HG02678 (cell line): ENCODE data around the gene OSBP.
"Not testable (repeated sequence)": the region's sequence is repeated elsewhere in the genome, so short reads cannot be mapped to it uniquely, and the experiment has no call there.

Source experiments
- ATAC-seq: cut with Tn5 transposase; IDR thresholded peaks from one replicate; pipeline ENCODE4 v1.9.1; 2021; ENCODE audit warnings: mild to moderate bottlenecking, moderate library complexity; ENCODE audit not compliant: unreplicated experiment

Gene OSBP

GRCh38 chr11:59556115-59556916 lies 59.3 kb downstream of the OSBP start:
- peak; percentile 26 for ATAC-seq

GRCh38 chr11:59555601-59556114 lies 59.9 kb downstream of the OSBP start:
- no peak for ATAC-seq

- no peak for ATAC-seq
Observed at GRCh38 chr11:59553323-59553722, 62.3 kb downstream of the OSBP start.

- no peak for ATAC-seq
Observed at GRCh38 chr11:59552844-59553243, 62.7 kb downstream of the OSBP start.

DNA sequence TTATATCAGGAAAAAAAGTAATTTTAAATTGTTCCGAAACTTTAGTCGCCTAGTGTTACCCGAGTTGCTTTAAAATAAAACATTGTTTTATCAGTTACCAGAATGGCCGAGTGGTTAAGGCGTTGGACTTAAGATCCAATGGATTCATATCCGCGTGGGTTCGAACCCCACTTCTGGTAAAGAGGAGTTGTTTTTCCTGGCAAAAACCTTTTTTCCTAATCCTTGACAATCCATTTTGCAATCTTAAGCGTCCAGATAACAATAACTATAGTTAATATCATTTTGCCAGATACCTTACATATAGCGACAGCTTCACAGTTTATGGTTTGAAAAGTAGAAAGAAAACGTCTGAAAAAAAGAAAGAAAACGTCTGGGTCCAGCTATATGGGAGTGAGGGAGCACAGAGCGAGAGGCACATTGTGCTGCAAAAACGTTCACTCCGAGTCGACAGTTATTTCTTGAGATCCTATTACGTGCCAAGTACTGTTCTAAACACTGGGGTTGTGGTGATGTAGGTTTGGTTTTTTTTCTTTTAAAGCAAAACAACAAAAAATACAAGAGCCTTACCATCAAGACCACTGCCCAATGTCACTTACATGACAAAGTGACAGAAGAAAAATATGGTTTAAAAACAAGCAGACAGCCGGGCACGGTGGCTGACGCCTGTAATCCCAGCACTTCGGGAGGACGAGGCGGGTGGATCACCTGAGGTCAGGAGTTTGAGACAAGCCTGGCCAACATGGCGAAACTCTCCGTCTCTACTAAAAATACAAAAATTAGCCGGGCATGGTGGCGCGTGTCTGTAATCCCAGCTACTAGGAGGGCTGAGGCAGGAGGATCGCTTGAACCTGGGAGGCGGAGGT lies 63.7 kb downstream of the OSBP start:
- ATAC-seq, result no peak

- peak; percentile 32 for ATAC-seq
Observed at GRCh38 chr11:59550842-59551658, 64.5 kb downstream of the OSBP start.

- ATAC-seq, result peak; percentile 91
Observed at GRCh38 chr11:59550368-59550841, 65.2 kb downstream of the OSBP start.

DNA sequence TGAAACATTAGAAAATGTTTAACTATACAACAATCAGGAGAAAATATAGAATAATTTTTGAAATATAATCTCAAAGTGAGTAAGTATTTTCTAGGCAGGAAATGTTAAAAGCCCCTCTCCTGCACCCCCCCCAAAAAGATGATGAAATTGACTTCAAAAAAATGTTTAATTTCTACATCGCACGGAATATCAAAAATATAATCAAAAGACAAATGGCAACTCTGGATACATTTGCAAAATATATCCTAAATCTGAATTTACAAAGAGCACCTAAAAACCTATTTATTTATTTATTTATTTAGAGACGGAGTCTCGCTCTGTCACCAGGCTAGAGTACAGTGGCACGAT lies 67.3 kb downstream of the OSBP start:
- no peak for ATAC-seq

DNA sequence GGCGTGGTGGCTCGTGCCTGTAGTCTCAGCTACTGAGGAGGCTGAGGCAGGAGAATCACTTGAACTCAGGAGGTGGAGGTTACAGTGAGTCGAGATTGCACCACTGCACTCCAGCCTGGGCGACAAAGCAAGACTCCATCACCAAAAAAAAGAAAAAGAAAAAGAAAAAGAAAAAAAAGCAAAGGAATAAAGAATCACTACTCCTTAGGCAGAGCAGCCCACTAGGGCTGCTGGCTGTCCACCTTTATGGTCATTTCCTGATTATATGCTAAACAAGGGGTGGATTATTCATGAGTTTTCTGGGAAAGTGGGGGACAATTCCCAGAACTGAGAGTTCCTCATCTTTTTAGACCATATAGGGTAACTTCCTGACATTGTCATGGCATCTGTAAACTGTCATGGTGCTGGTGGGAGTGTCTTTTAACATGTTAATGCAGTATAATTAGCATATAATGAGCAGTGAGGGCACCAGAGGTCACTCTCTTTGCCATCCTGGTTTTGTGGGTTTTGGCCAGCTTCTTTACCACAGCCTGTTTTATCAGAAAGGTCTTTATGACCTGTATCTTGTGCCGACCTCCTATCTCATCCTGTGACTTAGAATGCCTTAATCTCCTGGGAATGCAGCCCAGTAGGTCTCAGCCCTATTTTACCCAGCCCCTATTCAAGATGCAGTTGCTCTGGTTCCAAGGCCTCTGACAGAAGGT lies 67.8 kb downstream of the OSBP start:
- not testable (repeated sequence) for ATAC-seq

GRCh38 chr11:59545179-59546020 lies 70.2 kb downstream of the OSBP start:
- ATAC-seq, result no peak

- no peak for ATAC-seq
Observed at GRCh38 chr11:59544869-59545178, 70.8 kb downstream of the OSBP start.

DNA sequence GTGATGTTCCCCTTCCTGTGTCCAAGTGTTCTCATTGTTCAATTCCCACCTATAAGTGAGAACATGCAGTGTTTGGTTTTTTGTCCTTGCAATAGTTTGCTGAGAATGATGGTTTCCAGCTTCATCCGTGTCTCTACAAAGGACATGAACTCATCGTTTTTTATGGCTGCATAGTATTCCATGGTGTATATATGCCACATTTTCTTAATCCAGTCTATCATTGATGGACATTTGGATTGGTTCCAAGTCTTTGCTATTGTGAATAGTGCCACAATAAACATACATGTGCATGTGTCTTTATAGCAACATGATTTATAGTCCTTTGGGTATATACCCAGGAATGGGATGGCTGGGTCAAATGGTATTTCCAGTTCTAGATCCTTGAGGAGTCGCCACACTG lies 71.9 kb downstream of the OSBP start:
- ATAC-seq, result not testable (repeated sequence)

- no peak for ATAC-seq
Observed at GRCh38 chr11:59542142-59542810, 73.3 kb downstream of the OSBP start.

GRCh38 chr11:59534676-59535075 lies 80.9 kb downstream of the OSBP start:
- ATAC-seq, result no peak

DNA sequence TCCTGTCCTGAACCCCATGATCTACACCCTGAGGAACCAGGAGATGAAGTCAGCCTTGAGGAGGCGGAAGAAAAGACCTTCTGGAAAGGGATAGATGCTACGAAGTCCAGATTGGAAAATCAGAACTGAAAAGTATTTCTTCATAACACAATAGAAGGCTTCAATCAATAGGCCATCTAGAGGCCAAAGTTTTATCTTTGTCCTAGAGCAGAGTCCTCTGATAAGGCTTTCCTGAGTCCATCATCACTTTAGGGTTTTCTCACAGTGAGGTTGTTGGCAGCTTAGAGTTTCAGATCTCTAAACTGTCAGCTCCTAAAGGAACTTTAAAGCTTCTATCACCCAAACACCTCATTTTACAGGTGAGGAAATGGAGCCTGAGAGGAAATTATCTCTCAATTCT lies 83.0 kb downstream of the OSBP start:
- ATAC-seq, result no peak

GRCh38 chr11:59528711-59529110 lies 86.9 kb downstream of the OSBP start:
- no peak for ATAC-seq
